ENCODE results near the gene SAYSD1. TPM values are rescaled to one million over a fixed set of nuclear protein-coding genes. Genes with fewer than 3 reads are reported as not detected.

SAYSD1 gene
- total RNA-seq, 1 experiment from 2014 or later = 12.2 TPM

DNA sequence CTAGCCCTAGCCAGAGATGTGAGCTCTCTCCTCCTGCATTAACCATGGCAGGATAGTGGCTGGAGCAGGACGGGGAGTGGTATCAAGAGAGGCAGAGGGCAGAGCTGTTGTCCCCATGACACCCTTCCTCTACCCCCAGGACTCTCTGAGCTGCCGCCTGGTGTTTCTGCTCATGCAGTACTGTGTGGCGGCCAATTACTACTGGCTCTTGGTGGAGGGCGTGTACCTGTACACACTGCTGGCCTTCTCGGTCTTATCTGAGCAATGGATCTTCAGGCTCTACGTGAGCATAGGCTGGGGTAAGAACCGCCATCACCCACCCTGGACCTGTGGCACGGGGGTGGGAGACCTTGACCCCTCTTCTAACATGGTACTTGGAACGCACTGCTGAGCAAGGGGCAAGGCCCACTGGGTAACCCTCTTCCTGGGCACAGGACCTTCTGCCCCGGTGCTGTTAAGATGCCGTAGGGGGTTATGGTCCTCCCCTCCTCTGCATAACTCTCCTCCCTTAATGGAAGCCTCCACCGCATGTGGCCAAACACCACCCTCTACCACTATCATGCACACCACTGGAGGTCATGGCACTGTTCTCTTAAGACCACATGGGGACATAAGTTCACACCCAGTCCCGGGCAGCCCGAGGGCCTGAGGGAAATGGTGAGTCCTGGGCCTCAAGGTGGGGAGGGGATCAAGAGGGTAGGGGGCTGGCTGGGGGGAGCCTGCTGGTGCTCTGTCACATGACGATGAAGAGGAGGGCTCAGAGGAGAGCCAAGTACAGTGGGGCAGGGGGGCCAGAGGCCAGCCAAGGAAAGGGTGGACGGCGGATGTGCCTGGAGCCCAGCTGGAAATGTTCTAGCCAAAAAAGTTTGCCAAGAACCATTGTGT lies 41.3 kb downstream of the SAYSD1 start:
- H3K9ac ChIP-seq (ENCODE audit: low read length) = no peak overlapping the region
- TF ChIP-seq EZH2 (IDR thresholded peaks at IDR 0.05; ENCODE audit: low read length, unreplicated experiment) = no peak
- TF ChIP-seq, protein P1, sequence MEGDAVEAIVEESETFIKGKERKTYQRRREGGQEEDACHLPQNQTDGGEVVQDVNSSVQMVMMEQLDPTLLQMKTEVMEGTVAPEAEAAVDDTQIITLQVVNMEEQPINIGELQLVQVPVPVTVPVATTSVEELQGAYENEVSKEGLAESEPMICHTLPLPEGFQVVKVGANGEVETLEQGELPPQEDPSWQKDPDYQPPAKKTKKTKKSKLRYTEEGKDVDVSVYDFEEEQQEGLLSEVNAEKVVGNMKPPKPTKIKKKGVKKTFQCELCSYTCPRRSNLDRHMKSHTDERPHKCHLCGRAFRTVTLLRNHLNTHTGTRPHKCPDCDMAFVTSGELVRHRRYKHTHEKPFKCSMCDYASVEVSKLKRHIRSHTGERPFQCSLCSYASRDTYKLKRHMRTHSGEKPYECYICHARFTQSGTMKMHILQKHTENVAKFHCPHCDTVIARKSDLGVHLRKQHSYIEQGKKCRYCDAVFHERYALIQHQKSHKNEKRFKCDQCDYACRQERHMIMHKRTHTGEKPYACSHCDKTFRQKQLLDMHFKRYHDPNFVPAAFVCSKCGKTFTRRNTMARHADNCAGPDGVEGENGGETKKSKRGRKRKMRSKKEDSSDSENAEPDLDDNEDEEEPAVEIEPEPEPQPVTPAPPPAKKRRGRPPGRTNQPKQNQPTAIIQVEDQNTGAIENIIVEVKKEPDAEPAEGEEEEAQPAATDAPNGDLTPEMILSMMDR (conservative IDR thresholded peaks at IDR 0.05; ENCODE audit: low read depth, low read length) = no peak
- TF ChIP-seq EZH2phosphoT487 (IDR thresholded peaks at IDR 0.05; ENCODE audit: borderline replicate concordance, low read length) = no peak
- no peaks in the 10 kb centered on the region for H3F3A ChIP-seq (ENCODE audit: low read length, unreplicated experiment)
- DNase-seq (no peak), ATAC-seq (no peak)
- no peaks in the 10 kb centered on the region for H3K36me3 ChIP-seq (ENCODE audit: low read depth, low read length)
- H3K9me3 ChIP-seq (ENCODE audit: low read length) = no peaks in the 10 kb centered on the region
- H3K9me2 ChIP-seq (replicated peaks; ENCODE audit: low read length) = no peaks in the 10 kb centered on the region
- ChIA-PET CTCF (no interaction called here), POLR2A (ENCODE audit: unreplicated experiment) (no interaction called here)
- no peaks in the 10 kb centered on the region for H3K79me2 ChIP-seq (ENCODE audit: low read length)
- H3K27ac ChIP-seq (ENCODE audit: low read length) = no peak overlapping the region
- H3K4me3 ChIP-seq (ENCODE audit: low read length) = no peak overlapping the region
- no TSS peak for BruUV-seq (replicated peaks)
- H3K4me2 ChIP-seq (ENCODE audit: low read length) = no peak overlapping the region
- H3K4me1 ChIP-seq (ENCODE audit: insufficient read depth, low read length) = no peaks in the 10 kb centered on the region
- no peaks in the 10 kb centered on the region for H4K20me1 ChIP-seq (ENCODE audit: low read length)
- H3K27me3 ChIP-seq (ENCODE audit: low read length) = peaks cover 67% of the 10 kb centered on the region
- H2AFZ ChIP-seq (ENCODE audit: low read length) = no peak overlapping the region
- intact Hi-C loops (cut with micrococcal nuclease) = no loop called here

DNA sequence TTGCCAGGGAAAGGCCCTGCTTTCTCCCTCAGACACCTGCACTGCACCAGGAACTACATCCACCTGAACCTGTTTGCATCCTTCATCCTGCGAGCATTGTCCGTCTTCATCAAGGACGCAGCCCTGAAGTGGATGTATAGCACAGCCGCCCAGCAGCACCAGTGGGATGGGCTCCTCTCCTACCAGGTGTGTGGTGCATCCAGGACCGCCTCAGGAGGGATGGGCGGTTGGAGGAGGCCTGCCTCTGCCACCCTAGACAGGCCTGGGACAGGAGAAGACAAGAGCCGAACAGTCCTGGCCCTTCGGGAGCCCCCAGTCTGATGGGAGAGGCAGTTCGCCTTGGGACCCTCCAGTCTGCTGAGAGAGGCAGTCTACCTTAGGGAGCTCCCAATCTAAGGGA lies 42.2 kb downstream of the SAYSD1 start:
- no peak overlapping the region for H3K4me3 ChIP-seq (ENCODE audit: low read length)
- no peak overlapping the region for H3K27ac ChIP-seq (ENCODE audit: low read length)
- ChIA-PET CTCF (no interaction called here), POLR2A (ENCODE audit: unreplicated experiment) (no interaction called here)
- no peak for TF ChIP-seq EZH2 (IDR thresholded peaks at IDR 0.05; ENCODE audit: low read length, unreplicated experiment)
- TF ChIP-seq, protein P1 (conservative IDR thresholded peaks at IDR 0.05; ENCODE audit: low read depth, low read length) = no peak
- TF ChIP-seq EZH2phosphoT487 (IDR thresholded peaks at IDR 0.05; ENCODE audit: borderline replicate concordance, low read length) = no peak
- no peaks in the 10 kb centered on the region for H3F3A ChIP-seq (ENCODE audit: low read length, unreplicated experiment)
- no TSS peak for BruUV-seq (replicated peaks)
- ATAC-seq = no peak
- no peaks in the 10 kb centered on the region for H3K36me3 ChIP-seq (ENCODE audit: low read depth, low read length)
- H3K9me3 ChIP-seq (ENCODE audit: low read length) = no peaks in the 10 kb centered on the region
- H3K9ac ChIP-seq (ENCODE audit: low read length) = no peak overlapping the region
- H3K9me2 ChIP-seq (replicated peaks; ENCODE audit: low read length) = no peaks in the 10 kb centered on the region
- intact Hi-C loops (cut with micrococcal nuclease) = no loop called here
- H3K4me1 ChIP-seq (ENCODE audit: insufficient read depth, low read length) = no peaks in the 10 kb centered on the region
- no peak overlapping the region for H3K4me2 ChIP-seq (ENCODE audit: low read length)
- peaks cover 71% of the 10 kb centered on the region for H3K27me3 ChIP-seq (ENCODE audit: low read length)
- no peaks in the 10 kb centered on the region for H3K79me2 ChIP-seq (ENCODE audit: low read length)
- DNase-seq = no peak
- no peak overlapping the region for H2AFZ ChIP-seq (ENCODE audit: low read length)
- no peaks in the 10 kb centered on the region for H4K20me1 ChIP-seq (ENCODE audit: low read length)

DNA sequence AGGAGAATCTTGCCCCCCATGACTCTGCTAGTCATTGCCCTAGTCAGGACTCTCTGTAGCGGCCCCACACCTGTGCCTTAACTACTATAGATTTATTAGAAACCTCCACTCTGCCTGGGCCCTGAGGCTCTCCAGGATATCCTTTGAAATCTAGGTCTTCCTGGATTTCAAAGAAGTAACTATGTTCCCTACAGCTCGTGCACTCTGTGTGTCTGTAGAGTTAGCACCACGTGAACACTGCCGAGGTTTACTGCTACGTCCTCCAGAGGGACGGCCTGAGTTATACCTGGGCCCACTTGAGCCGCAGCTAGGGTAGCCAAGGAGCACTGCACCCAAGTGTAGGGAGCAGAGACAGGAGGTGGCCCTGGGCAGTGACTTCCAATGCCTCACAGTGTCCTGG lies 46.6 kb downstream of the SAYSD1 start:
- Histone ChIP-seq H4K20me1 (ENCODE audit: low read length) (no peaks in the 10 kb centered on the region), H3K9ac (ENCODE audit: low read length) (no peak overlapping the region), H3K27ac (ENCODE audit: low read length) (no peak overlapping the region), H3F3A (ENCODE audit: low read length, unreplicated experiment) (no peaks in the 10 kb centered on the region), H3K79me2 (ENCODE audit: low read length) (no peaks in the 10 kb centered on the region), H3K9me3 (ENCODE audit: low read length) (no peaks in the 10 kb centered on the region), H3K36me3 (ENCODE audit: low read depth, low read length) (no peaks in the 10 kb centered on the region), H2AFZ (ENCODE audit: low read length) (no peak overlapping the region), H3K4me3 (ENCODE audit: low read length) (no peak overlapping the region), H3K4me1 (ENCODE audit: insufficient read depth, low read length) (no peaks in the 10 kb centered on the region), H3K9me2 (replicated peaks; ENCODE audit: low read length) (no peaks in the 10 kb centered on the region), H3K4me2 (ENCODE audit: low read length) (no peak overlapping the region), H3K27me3 (ENCODE audit: low read length) (peaks cover 84% of the 10 kb centered on the region)
- no TSS peak for BruUV-seq (replicated peaks)
- ChIA-PET POLR2A (ENCODE audit: unreplicated experiment) (no interaction called here), CTCF (no interaction called here)
- intact Hi-C loops (cut with micrococcal nuclease) = no loop called here
- DNase-seq (no peak), ATAC-seq (no peak)
- TF ChIP-seq EZH2phosphoT487 (IDR thresholded peaks at IDR 0.05; ENCODE audit: borderline replicate concordance, low read length) = no peak
